H9 (cell line): ENCODE data around the gene CFDP1. TPM values are rescaled to one million over a fixed set of nuclear protein-coding genes. Genes with fewer than 3 reads are reported as not detected.

Experiments
- DNase-seq: peaks from one replicate; pipeline ENCODE4 v3.0.0-alpha.2; 2017
- H2AFZ ChIP-seq: one replicate; pipeline ENCODE4 v1.6.1; 2013; ENCODE audit warnings: mild to moderate bottlenecking, low read length, control low read depth, moderate library complexity
- H2AK5ac ChIP-seq: 2 replicates; pipeline ENCODE4 v1.6.1; 2013; ENCODE audit warnings: low read length, control low read depth, mixed read lengths; ENCODE audit not compliant: insufficient read length
- H2BK120ac ChIP-seq: one replicate; pipeline ENCODE4 v1.6.1; 2013; ENCODE audit warnings: low read depth, mild to moderate bottlenecking, low read length, control low read depth, inconsistent platforms; ENCODE audit not compliant: poor library complexity, severe bottlenecking
- H2BK12ac ChIP-seq: 2 replicates; pipeline ENCODE4 v1.6.1; 2013; ENCODE audit warnings: low read length, control low read depth, mixed read lengths, low read depth; ENCODE audit not compliant: insufficient read length
- H2BK15ac ChIP-seq: 2 replicates; pipeline ENCODE4 v1.6.1; 2013; ENCODE audit warnings: low read depth, low read length, control low read depth
- H2BK20ac ChIP-seq: one replicate; pipeline ENCODE4 v1.6.1; 2013; ENCODE audit warnings: low read depth, mild to moderate bottlenecking, low read length, control low read depth, inconsistent platforms; ENCODE audit not compliant: poor library complexity, severe bottlenecking
- H2BK5ac ChIP-seq: 2 replicates; pipeline ENCODE4 v1.6.1; 2013; ENCODE audit warnings: low read length, control low read depth, mixed read lengths; ENCODE audit not compliant: insufficient read length
- H3K14ac ChIP-seq: 2 replicates; pipeline ENCODE4 v1.6.1; 2013; ENCODE audit warnings: low read length, control low read depth; ENCODE audit not compliant: insufficient read depth
- H3K18ac ChIP-seq: 2 replicates; pipeline ENCODE4 v1.6.1; 2013; ENCODE audit warnings: low read depth, mild to moderate bottlenecking, mixed read lengths, low read length, control low read depth; ENCODE audit not compliant: insufficient read length
- H3K23ac ChIP-seq: 2 replicates; pipeline ENCODE4 v1.6.1; 2013; ENCODE audit warnings: low read length, control low read depth, mixed read lengths, low read depth; ENCODE audit not compliant: insufficient read length
- H3K23me2 ChIP-seq: 2 replicates; pipeline ENCODE4 v1.6.1; 2013; ENCODE audit warnings: low read depth, mild to moderate bottlenecking, mixed read lengths, low read length, control low read depth; ENCODE audit not compliant: insufficient read length, poor library complexity, severe bottlenecking
- H3K27ac ChIP-seq: 2 replicates; pipeline ENCODE4 v1.5.1; 2013; ENCODE audit warnings: low read length, control low read depth, mixed read lengths, low read depth; ENCODE audit not compliant: insufficient read length
- H3K27me3 ChIP-seq: 2 replicates; pipeline ENCODE4 v1.6.1; 2013; ENCODE audit warnings: low read length, control low read depth, inconsistent platforms; ENCODE audit not compliant: insufficient read depth
- H3K4ac ChIP-seq: 2 replicates; pipeline ENCODE4 v1.6.1; 2013; ENCODE audit warnings: low read depth, mild to moderate bottlenecking, control low read depth, inconsistent platforms, low read length, moderate library complexity
- H3K4me1 ChIP-seq: 2 replicates; pipeline ENCODE4 v1.6.1; 2013; ENCODE audit warnings: low read length, control low read depth, inconsistent platforms; ENCODE audit not compliant: insufficient read depth
- H3K4me2 ChIP-seq: 2 replicates; pipeline ENCODE4 v1.6.1; 2013; ENCODE audit warnings: low read length, control low read depth, mixed read lengths; ENCODE audit not compliant: insufficient read length, insufficient read depth
- H3K56ac ChIP-seq: 2 replicates; pipeline ENCODE4 v1.6.1; 2013; ENCODE audit warnings: low read depth, mild to moderate bottlenecking, mixed read lengths, low read length, control low read depth; ENCODE audit not compliant: insufficient read length
- H3K79me1 ChIP-seq: 2 replicates; pipeline ENCODE4 v1.6.1; 2013; ENCODE audit warnings: low read depth, mild to moderate bottlenecking, moderate library complexity, low read length, control low read depth, inconsistent platforms; ENCODE audit not compliant: insufficient read depth, poor library complexity, severe bottlenecking
- H3K79me2 ChIP-seq: 2 replicates; pipeline ENCODE4 v1.6.1; 2013; ENCODE audit warnings: low read length, control low read depth, inconsistent platforms; ENCODE audit not compliant: insufficient read depth
- H3K9ac ChIP-seq: 2 replicates; pipeline ENCODE4 v1.6.1; 2013; ENCODE audit warnings: low read length, control low read depth, mixed read lengths; ENCODE audit not compliant: insufficient read length; ENCODE audit errors: extremely low read depth
- H3K9me3 ChIP-seq: one replicate; pipeline ENCODE4 v1.6.1; 2013; ENCODE audit warnings: low read depth, low read length, inconsistent platforms; ENCODE audit not compliant: control insufficient read depth
- H3T11ph ChIP-seq: one replicate; pipeline ENCODE4 v1.6.1; 2013; ENCODE audit warnings: mild to moderate bottlenecking, low read length, control low read depth, inconsistent platforms
- H4K20me1 ChIP-seq: one replicate; pipeline ENCODE4 v1.6.1; 2013; ENCODE audit not compliant: control insufficient read depth, insufficient read length, insufficient read depth
- H4K5ac ChIP-seq: 2 replicates; pipeline ENCODE4 v1.6.1; 2013; ENCODE audit warnings: low read depth, mild to moderate bottlenecking, mixed read lengths, low read length, control low read depth; ENCODE audit not compliant: insufficient read length
- H4K8ac ChIP-seq: replicated peaks from 2 replicates; pipeline ENCODE4 v1.6.1; 2013; ENCODE audit warnings: low read length, control low read depth, mixed read lengths, low read depth; ENCODE audit not compliant: insufficient read length
- H4K91ac ChIP-seq: 2 replicates; pipeline ENCODE4 v1.6.1; 2013; ENCODE audit warnings: low read depth, mild to moderate bottlenecking, moderate library complexity, mixed read lengths, low read length, control low read depth; ENCODE audit not compliant: insufficient read length
- H3K27ac Mint-ChIP-seq, 3 experiments: 2 replicates in 2 of 3; 3 replicates in 1 of 3; pipeline ENCODE4 v1.8.0; 2020 to 2021; ENCODE audit warnings: mixed read lengths in 3 of 3, mild to moderate bottlenecking in 1 of 3, moderate library complexity in 1 of 3
- H3K27me3 Mint-ChIP-seq: 2 replicates; pipeline ENCODE4 v1.8.0; 2021; ENCODE audit warnings: low read depth, mild to moderate bottlenecking, moderate library complexity, mixed read lengths
- H3K36me3 Mint-ChIP-seq, 3 experiments: 2 replicates in 2 of 3; 3 replicates in 1 of 3; pipeline ENCODE4 v1.8.0; 2020 to 2021; ENCODE audit warnings: low read depth in 3 of 3, mixed read lengths in 3 of 3; ENCODE audit not compliant: insufficient read depth in 1 of 3
- H3K4me1 Mint-ChIP-seq, 2 experiments: 2 replicates each; pipeline ENCODE4 v1.8.0; 2020; ENCODE audit warnings: mixed read lengths in 2 of 2
- H3K4me3 Mint-ChIP-seq, 2 experiments: 2 replicates in 1 of 2; 3 replicates in 1 of 2; pipeline ENCODE4 v1.8.0; 2020 to 2021; ENCODE audit warnings: mild to moderate bottlenecking in 2 of 2, mixed read lengths in 2 of 2, moderate library complexity in 1 of 2
- H3K9me3 Mint-ChIP-seq, 2 experiments: 2 replicates in 1 of 2; 3 replicates in 1 of 2; pipeline ENCODE4 v1.8.0; 2020; ENCODE audit warnings: mild to moderate bottlenecking in 2 of 2, mixed read lengths in 2 of 2, moderate library complexity in 1 of 2
- WGBS: extraction: QIAGEN DNeasy Blood & Tissue Kit; methylation state at CpG from one replicate; pipeline ENCODE4 v1.1.7; 2013; ENCODE audit warnings: missing lambda C conversion rate, low lambda C conversion rate, mixed read lengths; ENCODE audit not compliant: insufficient read length; ENCODE audit errors: extremely low coverage; 5-methylcytosine and 5-hydroxymethylcytosine counted together
- total RNA-seq: library from RNA; stranded (reverse); gene quantifications from 2 replicates; pipeline ENCODE4 v1.2.1, GENCODE V29; 2021
- TF ChIP-seq, protein P1 (sequence below): fragments of 200-600 bp; sonication (generic); conservative IDR thresholded peaks from 3 replicates; pipeline ENCODE4 v1.8.0; 2021; ENCODE audit warnings: antibody characterized with exemption, mild to moderate bottlenecking

CFDP1 gene
- total RNA-seq, 1 experiment from 2014 or later: 89.2 TPM

GRCh38 chr16:75443298-75443697 lies 10.0 kb upstream of the CFDP1 start:
- no peak overlapping the region for H3K9ac ChIP-seq
- H3K27ac Mint-ChIP-seq: peak overlapping the region in 1 of 3 experiments; percentile 70; a peak in 1 of 7 replicates
- no peak overlapping the region for H3K56ac ChIP-seq
- no peak overlapping the region for H2AFZ ChIP-seq
- H3K4ac ChIP-seq: no peak overlapping the region
- no peaks in the 10 kb centered on the region for H3K9me3 ChIP-seq
- no peak overlapping the region for H2BK20ac ChIP-seq
- H3K4me3 Mint-ChIP-seq: no peak overlapping the region
- no peaks in the 10 kb centered on the region for H3K79me2 ChIP-seq
- H3K18ac ChIP-seq: no peak overlapping the region
- no peaks in the 10 kb centered on the region for H3K9me3 Mint-ChIP-seq
- no peak overlapping the region for H4K8ac ChIP-seq
- H2BK5ac ChIP-seq: no peak overlapping the region
- peaks cover 0 to 3% of the 10 kb centered on the region in 2 experiments; a peak in 1 of 4 replicates for H3K4me1 Mint-ChIP-seq
- H2BK12ac ChIP-seq: no peak overlapping the region
- no peaks in the 10 kb centered on the region for H3K27me3 ChIP-seq
- no peak overlapping the region for H4K5ac ChIP-seq
- TF ChIP-seq, protein P1, sequence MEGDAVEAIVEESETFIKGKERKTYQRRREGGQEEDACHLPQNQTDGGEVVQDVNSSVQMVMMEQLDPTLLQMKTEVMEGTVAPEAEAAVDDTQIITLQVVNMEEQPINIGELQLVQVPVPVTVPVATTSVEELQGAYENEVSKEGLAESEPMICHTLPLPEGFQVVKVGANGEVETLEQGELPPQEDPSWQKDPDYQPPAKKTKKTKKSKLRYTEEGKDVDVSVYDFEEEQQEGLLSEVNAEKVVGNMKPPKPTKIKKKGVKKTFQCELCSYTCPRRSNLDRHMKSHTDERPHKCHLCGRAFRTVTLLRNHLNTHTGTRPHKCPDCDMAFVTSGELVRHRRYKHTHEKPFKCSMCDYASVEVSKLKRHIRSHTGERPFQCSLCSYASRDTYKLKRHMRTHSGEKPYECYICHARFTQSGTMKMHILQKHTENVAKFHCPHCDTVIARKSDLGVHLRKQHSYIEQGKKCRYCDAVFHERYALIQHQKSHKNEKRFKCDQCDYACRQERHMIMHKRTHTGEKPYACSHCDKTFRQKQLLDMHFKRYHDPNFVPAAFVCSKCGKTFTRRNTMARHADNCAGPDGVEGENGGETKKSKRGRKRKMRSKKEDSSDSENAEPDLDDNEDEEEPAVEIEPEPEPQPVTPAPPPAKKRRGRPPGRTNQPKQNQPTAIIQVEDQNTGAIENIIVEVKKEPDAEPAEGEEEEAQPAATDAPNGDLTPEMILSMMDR: no peak
- no peak overlapping the region for H3K23ac ChIP-seq
- H4K20me1 ChIP-seq: no peaks in the 10 kb centered on the region
- no peaks in the 10 kb centered on the region for H3K23me2 ChIP-seq
- peaks cover 0 to 13% (median 2%) of the 10 kb centered on the region in 3 experiments; a peak in 4 of 7 replicates for H3K36me3 Mint-ChIP-seq
- no peaks in the 10 kb centered on the region for H3K4me1 ChIP-seq
- no peak overlapping the region for H2BK120ac ChIP-seq
- no peak overlapping the region for H3K14ac ChIP-seq
- no peak overlapping the region for H3T11ph ChIP-seq
- no peak overlapping the region for H3K4me2 ChIP-seq
- H3K27ac ChIP-seq: no peak overlapping the region
- H3K79me1 ChIP-seq: no peaks in the 10 kb centered on the region
- H2BK15ac ChIP-seq: no peak overlapping the region
- DNase-seq: no peak
- H2AK5ac ChIP-seq: no peak overlapping the region
- no peak overlapping the region for H4K91ac ChIP-seq
- H3K27me3 Mint-ChIP-seq: no peaks in the 10 kb centered on the region
- no CpG with 5 or more reads among the region's 3 CpGs for WGBS
